Glutamatergic neuron (in vitro differentiated cells): ENCODE measurements around the gene ZBTB7C. TPM values are rescaled to one million over a fixed set of nuclear protein-coding genes. Genes with fewer than 3 reads are reported as not detected.

ENCODE experiments used
- DNase-seq: peaks from one replicate; pipeline ENCODE4 v3.0.0; 2022
- H3K27ac Mint-ChIP-seq: one replicate; pipeline ENCODE4 v1.8.0; 2020; ENCODE audit warnings: mild to moderate bottlenecking, mixed read lengths, inconsistent platforms; ENCODE audit not compliant: unreplicated experiment
- H3K27me3 Mint-ChIP-seq: one replicate; pipeline ENCODE4 v1.8.0; 2020; ENCODE audit warnings: mild to moderate bottlenecking, moderate library complexity, mixed read lengths, inconsistent platforms; ENCODE audit not compliant: unreplicated experiment
- H3K36me3 Mint-ChIP-seq: one replicate; pipeline ENCODE4 v1.8.0; 2020; ENCODE audit warnings: mild to moderate bottlenecking, mixed read lengths, inconsistent platforms; ENCODE audit not compliant: unreplicated experiment
- H3K4me1 Mint-ChIP-seq: one replicate; pipeline ENCODE4 v1.8.0; 2020; ENCODE audit warnings: mild to moderate bottlenecking, low read depth, mixed read lengths, inconsistent platforms; ENCODE audit not compliant: unreplicated experiment
- H3K4me3 Mint-ChIP-seq: one replicate; pipeline ENCODE4 v1.8.0; 2020; ENCODE audit warnings: mild to moderate bottlenecking, mixed read lengths, inconsistent platforms; ENCODE audit not compliant: unreplicated experiment
- H3K9me3 Mint-ChIP-seq: one replicate; pipeline ENCODE4 v1.8.0; 2020; ENCODE audit warnings: mild to moderate bottlenecking, moderate library complexity, mixed read lengths, inconsistent platforms; ENCODE audit not compliant: unreplicated experiment
- CTCF ChIP-seq: fragments of 200-600 bp; sonication (generic); IDR thresholded peaks from one replicate; pipeline ENCODE4 v1.5.0; 2021; ENCODE audit not compliant: partially characterized antibody, unreplicated experiment
- total RNA-seq: library from RNA; stranded (reverse); fragmentation: NEBNext Ultra II Directional; extraction: Animal tissue kit (Norgen Biotek cat#: 25700); gene quantifications from one replicate; pipeline ENCODE4 v1.2.1, GENCODE V29; 2021; ENCODE audit not compliant: unreplicated experiment

Gene ZBTB7C
- total RNA-seq, 1 donor from 2014 or later: 10.6 TPM

- DNase-seq: no peak
- TF ChIP-seq CTCF: no peak
- H3K36me3 Mint-ChIP-seq: no peaks in the 10 kb centered on the region
- H3K4me3 Mint-ChIP-seq: no peak overlapping the region
- H3K4me1 Mint-ChIP-seq: peaks cover 6% of the 10 kb centered on the region
- H3K9me3 Mint-ChIP-seq: peaks cover 4% of the 10 kb centered on the region
- H3K27ac Mint-ChIP-seq: no peak overlapping the region
- peaks cover 2% of the 10 kb centered on the region for H3K27me3 Mint-ChIP-seq
Measured at GRCh38 chr18:48064978-48065600, 344.1 kb downstream of the ZBTB7C start.

GRCh38 chr18:48061781-48062570, 347.2 kb downstream of the ZBTB7C start:
- Mint-ChIP-seq H3K4me3 (no peak overlapping the region), H3K36me3 (no peaks in the 10 kb centered on the region), H3K9me3 (peaks cover 10% of the 10 kb centered on the region), H3K27ac (no peak overlapping the region), H3K27me3 (peaks cover 2% of the 10 kb centered on the region), H3K4me1 (peaks cover 21% of the 10 kb centered on the region)
- no peak for TF ChIP-seq CTCF
- DNase-seq: no peak

- Mint-ChIP-seq H3K36me3 (no peaks in the 10 kb centered on the region), H3K4me1 (peaks cover 20% of the 10 kb centered on the region), H3K27ac (no peak overlapping the region), H3K4me3 (no peak overlapping the region), H3K9me3 (peaks cover 11% of the 10 kb centered on the region), H3K27me3 (peaks cover 2% of the 10 kb centered on the region)
- TF ChIP-seq CTCF: no peak
- DNase-seq: no peak
Measured at GRCh38 chr18:48060970-48061369, 348.2 kb downstream of the ZBTB7C start.

GRCh38 chr18:48060346-48060745, 348.8 kb downstream of the ZBTB7C start:
- Mint-ChIP-seq H3K36me3 (no peaks in the 10 kb centered on the region), H3K27me3 (peaks cover 2% of the 10 kb centered on the region), H3K9me3 (peaks cover 11% of the 10 kb centered on the region), H3K4me1 (peaks cover 23% of the 10 kb centered on the region), H3K4me3 (no peak overlapping the region), H3K27ac (no peak overlapping the region)
- no peak for DNase-seq
- TF ChIP-seq CTCF: no peak

- Mint-ChIP-seq H3K9me3 (peaks cover 15% of the 10 kb centered on the region), H3K27ac (peak overlapping the region; percentile 3), H3K27me3 (peaks cover 2% of the 10 kb centered on the region), H3K4me1 (peaks cover 27% of the 10 kb centered on the region), H3K4me3 (peak overlapping the region; percentile 18), H3K36me3 (no peaks in the 10 kb centered on the region)
- TF ChIP-seq CTCF: no peak
- no peak for DNase-seq
Measured at GRCh38 chr18:48059455-48060010, 349.6 kb downstream of the ZBTB7C start.
